Peyer's patch (tissue), 4 donors: Measurements from ENCODE around the gene FAM20B.

Source experiments
- POLR2A ChIP-seq, 2 donors: fragments of 450-650 bp; IDR thresholded peaks; one replicate each; pipeline ENCODE4 v1.5.1; 2017; ENCODE audit warnings: antibody characterized with exemption in 2 of 2, mild to moderate bottlenecking in 2 of 2, moderate library complexity in 2 of 2
- TF ChIP-seq, protein P1 (sequence below), 6 experiments: fragments of 450-650 bp in 4 of 6; fragments of 200-600 bp in 2 of 6; sonication (generic) in 1 of 6; IDR thresholded peaks; one replicate each; pipeline ENCODE4 v1.5.1; 2017 to 2019; ENCODE audit warnings: antibody characterized with exemption in 6 of 6, mild to moderate bottlenecking in 3 of 6, moderate library complexity in 1 of 6

DNA sequence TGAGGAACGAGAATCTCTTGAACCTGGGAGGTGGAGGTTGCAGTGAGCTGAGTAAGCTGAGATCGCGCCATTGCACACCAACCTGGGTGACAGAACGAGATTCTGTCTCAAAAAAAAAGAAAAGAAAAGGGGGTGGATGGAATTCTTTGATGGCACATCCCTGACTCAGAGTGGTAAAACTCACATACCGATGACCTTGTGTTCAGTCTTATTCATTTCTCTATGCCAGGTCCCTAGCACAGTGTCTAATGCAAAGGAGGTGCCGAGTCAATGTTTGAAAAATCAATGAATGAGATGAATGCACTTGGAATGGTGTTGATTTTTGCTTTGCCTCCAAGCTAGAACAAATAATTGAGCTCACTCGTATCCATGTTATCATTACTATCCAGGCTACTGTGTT is 18.5 kb upstream of the FAM20B start:
- TF ChIP-seq, protein P1, sequence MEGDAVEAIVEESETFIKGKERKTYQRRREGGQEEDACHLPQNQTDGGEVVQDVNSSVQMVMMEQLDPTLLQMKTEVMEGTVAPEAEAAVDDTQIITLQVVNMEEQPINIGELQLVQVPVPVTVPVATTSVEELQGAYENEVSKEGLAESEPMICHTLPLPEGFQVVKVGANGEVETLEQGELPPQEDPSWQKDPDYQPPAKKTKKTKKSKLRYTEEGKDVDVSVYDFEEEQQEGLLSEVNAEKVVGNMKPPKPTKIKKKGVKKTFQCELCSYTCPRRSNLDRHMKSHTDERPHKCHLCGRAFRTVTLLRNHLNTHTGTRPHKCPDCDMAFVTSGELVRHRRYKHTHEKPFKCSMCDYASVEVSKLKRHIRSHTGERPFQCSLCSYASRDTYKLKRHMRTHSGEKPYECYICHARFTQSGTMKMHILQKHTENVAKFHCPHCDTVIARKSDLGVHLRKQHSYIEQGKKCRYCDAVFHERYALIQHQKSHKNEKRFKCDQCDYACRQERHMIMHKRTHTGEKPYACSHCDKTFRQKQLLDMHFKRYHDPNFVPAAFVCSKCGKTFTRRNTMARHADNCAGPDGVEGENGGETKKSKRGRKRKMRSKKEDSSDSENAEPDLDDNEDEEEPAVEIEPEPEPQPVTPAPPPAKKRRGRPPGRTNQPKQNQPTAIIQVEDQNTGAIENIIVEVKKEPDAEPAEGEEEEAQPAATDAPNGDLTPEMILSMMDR (IDR thresholded peaks at IDR 0.05): no peak
- TF ChIP-seq POLR2A (IDR thresholded peaks at IDR 0.05): no peak
